Measurements from ENCODE around the gene ARHGAP23.

Gene ARHGAP23

GRCh38 chr17:38507921-38508569, 79.8 kb downstream of the ARHGAP23 start:
- Histone ChIP-seq H3K36me3 (ENCODE audit: insufficient read depth, low read length) (peaks cover 44% of the 10 kb centered on the region), H4K20me1 (ENCODE audit: insufficient read depth, low read length) (no peaks in the 10 kb centered on the region; the same call in 1 of the 2 replicates), H3K9ac (ENCODE audit: low read depth, low read length) (no peak overlapping the region), H3K4me2 (ENCODE audit: insufficient read depth, low read length) (no peak overlapping the region), H3K4me3 (ENCODE audit: low read depth in 1 of 2, low read length in 2 of 2) (no peak overlapping the region), H2AFZ (ENCODE audit: low read depth, low read length) (no peak overlapping the region), H3K9me3 (ENCODE audit: insufficient read depth, low read length, severe bottlenecking) (no peaks in the 10 kb centered on the region), H3K4me1 (ENCODE audit: insufficient read depth, low read length) (no peaks in the 10 kb centered on the region), H3K27ac (ENCODE audit: low read length) (0 out of 2 replicates have a peak overlapping the region, but pooled peaks have one; percentile 4), H3K27me3 (ENCODE audit: insufficient read depth, low read length, poor library complexity) (no peaks in the 10 kb centered on the region), H3K79me2 (ENCODE audit: insufficient read depth, low read length) (no peaks in the 10 kb centered on the region)
- no peak for TF ChIP-seq CTCF (IDR thresholded peaks at IDR 0.05; ENCODE audit: borderline replicate concordance, extremely low read depth, low read length, poor library complexity, severe bottlenecking)
- TF ChIP-seq EZH2 (IDR thresholded peaks at IDR 0.05; ENCODE audit: borderline replicate concordance, low read depth, low read length, severe bottlenecking), result no peak
- ATAC-seq (ENCODE audit: insufficient read depth, low read depth) (no peak), DNase-seq (no peak)

- Histone ChIP-seq H3K4me1 (ENCODE audit: insufficient read depth, low read length) (no peaks in the 10 kb centered on the region), H4K20me1 (ENCODE audit: insufficient read depth, low read length) (no peaks in the 10 kb centered on the region; the same call in 1 of the 2 replicates), H3K27ac (ENCODE audit: low read length) (no peak overlapping the region), H3K27me3 (ENCODE audit: insufficient read depth, low read length, poor library complexity) (no peaks in the 10 kb centered on the region), H2AFZ (ENCODE audit: low read depth, low read length) (no peak overlapping the region), H3K4me3 (ENCODE audit: low read depth in 1 of 2, low read length in 2 of 2) (no peak overlapping the region), H3K4me2 (ENCODE audit: insufficient read depth, low read length) (no peak overlapping the region), H3K36me3 (ENCODE audit: insufficient read depth, low read length) (peaks cover 39% of the 10 kb centered on the region), H3K9me3 (ENCODE audit: insufficient read depth, low read length, severe bottlenecking) (no peaks in the 10 kb centered on the region), H3K79me2 (ENCODE audit: insufficient read depth, low read length) (no peaks in the 10 kb centered on the region), H3K9ac (ENCODE audit: low read depth, low read length) (no peak overlapping the region)
- no peak for TF ChIP-seq CTCF (IDR thresholded peaks at IDR 0.05; ENCODE audit: borderline replicate concordance, extremely low read depth, low read length, poor library complexity, severe bottlenecking)
- no peak for TF ChIP-seq EZH2 (IDR thresholded peaks at IDR 0.05; ENCODE audit: borderline replicate concordance, low read depth, low read length, severe bottlenecking)
- no peak for ATAC-seq (ENCODE audit: insufficient read depth, low read depth)
- no peak for DNase-seq
These were observed 80.3 kb downstream of the ARHGAP23 start for GRCh38 chr17:38508570-38508950.

GRCh38 chr17:38508954-38509771, 80.9 kb downstream of the ARHGAP23 start:
- Histone ChIP-seq H3K79me2 (ENCODE audit: insufficient read depth, low read length) (no peaks in the 10 kb centered on the region), H3K27ac (ENCODE audit: low read length) (no peak overlapping the region), H2AFZ (ENCODE audit: low read depth, low read length) (no peak overlapping the region), H3K4me2 (ENCODE audit: insufficient read depth, low read length) (no peak overlapping the region), H3K4me1 (ENCODE audit: insufficient read depth, low read length) (no peaks in the 10 kb centered on the region), H3K9ac (ENCODE audit: low read depth, low read length) (no peak overlapping the region), H3K9me3 (ENCODE audit: insufficient read depth, low read length, severe bottlenecking) (no peaks in the 10 kb centered on the region), H4K20me1 (ENCODE audit: insufficient read depth, low read length) (no peaks in the 10 kb centered on the region; the same call in 1 of the 2 replicates), H3K4me3 (ENCODE audit: low read depth in 1 of 2, low read length in 2 of 2) (no peak overlapping the region), H3K27me3 (ENCODE audit: insufficient read depth, low read length, poor library complexity) (no peaks in the 10 kb centered on the region), H3K36me3 (ENCODE audit: insufficient read depth, low read length) (peaks cover 35% of the 10 kb centered on the region)
- no peak for ATAC-seq (ENCODE audit: insufficient read depth, low read depth)
- DNase-seq, result peak; percentile 27
- TF ChIP-seq CTCF (IDR thresholded peaks at IDR 0.05; ENCODE audit: borderline replicate concordance, extremely low read depth, low read length, poor library complexity, severe bottlenecking), result peak; percentile 28
- no peak for TF ChIP-seq EZH2 (IDR thresholded peaks at IDR 0.05; ENCODE audit: borderline replicate concordance, low read depth, low read length, severe bottlenecking)

All from DND-41 (cell line).